22Rv1 (cell line): ENCODE results near the gene FAM234B.

Experiments
- H3K27ac ChIP-seq: fragments of 450-650 bp; 2 replicates; pipeline ENCODE4 v1.5.1; 2017
- CTCF ChIP-seq: fragments of 450-650 bp; IDR thresholded peaks from 2 replicates; pipeline ENCODE4 v1.5.1; 2017; ENCODE audit warnings: mild to moderate bottlenecking
- ZFX ChIP-seq: fragments of 450-650 bp; IDR thresholded peaks from 2 replicates; pipeline ENCODE4 v1.6.1; 2017; ENCODE audit warnings: antibody characterized with exemption, borderline replicate concordance

FAM234B gene

GRCh38 chr12:13060581-13060980 lies 16.4 kb downstream of the FAM234B start:
- H3K27ac ChIP-seq: peak overlapping the region; percentile 83
- TF ChIP-seq ZFX (no peak), CTCF (no peak)

- peak overlapping the region; percentile 83 for H3K27ac ChIP-seq
- TF ChIP-seq CTCF (no peak), ZFX (no peak)
Measured at GRCh38 chr12:13061377-13061776, 17.2 kb downstream of the FAM234B start.

- peak overlapping the region; percentile 83 for H3K27ac ChIP-seq
- TF ChIP-seq CTCF: no peak
- no peak for TF ChIP-seq ZFX
Measured at GRCh38 chr12:13062669-13063068, 18.5 kb downstream of the FAM234B start.

- TF ChIP-seq CTCF: no peak
- TF ChIP-seq ZFX: no peak
- H3K27ac ChIP-seq: no peak overlapping the region
Measured at GRCh38 chr12:13066014-13066413, 21.8 kb downstream of the FAM234B start.

GRCh38 chr12:13066459-13066858 lies 22.3 kb downstream of the FAM234B start:
- TF ChIP-seq CTCF (no peak), ZFX (no peak)
- H3K27ac ChIP-seq: no peak overlapping the region

GRCh38 chr12:13067322-13067721 lies 23.1 kb downstream of the FAM234B start:
- TF ChIP-seq ZFX: no peak
- TF ChIP-seq CTCF: no peak
- H3K27ac ChIP-seq: no peak overlapping the region

GRCh38 chr12:13069380-13069779 lies 25.2 kb downstream of the FAM234B start:
- no peak overlapping the region for H3K27ac ChIP-seq
- TF ChIP-seq ZFX (no peak), CTCF (no peak)
